Umbilical cord (tissue), 2 donors: ENCODE results near the gene APMAP. TPM values are rescaled to one million over a fixed set of nuclear protein-coding genes. Genes with fewer than 3 reads are reported as not detected.
A peak's percentile ranks its signal among the peaks of the same experiment; 100 is the strongest.

Source experiments
- DNase-seq: peaks from one replicate; pipeline ENCODE4 v3.0.0-alpha.2; 2015; ENCODE audit warnings: low spot score
- total RNA-seq: library from RNA; depleted of rRNA; stranded (reverse); fragments of >200 nt; gene quantifications from one replicate; pipeline ENCODE4 v1.2.3, GENCODE V29; 2014; ENCODE audit warnings: low replicate concordance; ENCODE audit not compliant: insufficient read depth

APMAP gene
- total RNA-seq = 34.2 TPM

GRCh38 chr20:24992487-24993205, at the start of gene APMAP:
Gene APMAP (minus strand): TSS chr20:24992751. CDS start chr20:24992688, 63 bp downstream.
- peak; percentile 97 for DNase-seq

DNA sequence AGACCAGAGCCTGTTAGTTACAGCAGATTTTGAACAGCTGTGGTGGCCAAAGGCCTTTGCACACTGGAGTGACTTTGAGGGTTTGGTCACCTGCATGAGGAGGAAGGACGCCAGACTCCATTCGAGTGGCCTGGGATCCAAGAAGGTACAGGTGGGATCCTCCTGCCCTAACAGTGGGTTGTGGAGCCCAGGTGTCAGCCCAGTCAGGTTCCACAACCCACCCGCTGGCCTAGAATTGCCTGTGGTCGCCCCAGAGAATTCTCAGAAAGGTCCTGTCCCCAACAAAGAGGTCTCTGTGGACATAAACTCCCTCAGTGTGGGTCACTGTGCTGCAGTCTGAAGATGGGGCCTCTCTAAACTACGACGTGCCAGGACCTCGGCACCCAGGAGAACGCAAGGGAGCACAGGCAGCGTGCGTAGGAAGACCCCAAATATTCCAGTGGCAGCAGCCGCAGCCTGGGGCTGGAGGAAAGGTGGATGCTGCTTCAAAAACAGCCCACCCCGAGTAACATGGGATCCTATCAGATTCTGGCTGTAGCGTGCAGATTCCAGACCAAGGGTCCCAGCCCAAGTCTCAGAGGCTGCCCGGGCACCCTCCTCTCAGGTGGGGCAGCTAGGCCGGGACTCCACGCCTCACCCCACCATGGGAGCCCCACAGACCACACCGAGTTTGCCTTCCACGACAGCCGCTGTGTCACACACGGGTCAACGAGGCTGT, 49.4 kb upstream of the APMAP start:
- no peak for DNase-seq

GRCh38 chr20:25040438-25040831, 47.9 kb upstream of the APMAP start:
- peak; percentile 95 for DNase-seq

DNA sequence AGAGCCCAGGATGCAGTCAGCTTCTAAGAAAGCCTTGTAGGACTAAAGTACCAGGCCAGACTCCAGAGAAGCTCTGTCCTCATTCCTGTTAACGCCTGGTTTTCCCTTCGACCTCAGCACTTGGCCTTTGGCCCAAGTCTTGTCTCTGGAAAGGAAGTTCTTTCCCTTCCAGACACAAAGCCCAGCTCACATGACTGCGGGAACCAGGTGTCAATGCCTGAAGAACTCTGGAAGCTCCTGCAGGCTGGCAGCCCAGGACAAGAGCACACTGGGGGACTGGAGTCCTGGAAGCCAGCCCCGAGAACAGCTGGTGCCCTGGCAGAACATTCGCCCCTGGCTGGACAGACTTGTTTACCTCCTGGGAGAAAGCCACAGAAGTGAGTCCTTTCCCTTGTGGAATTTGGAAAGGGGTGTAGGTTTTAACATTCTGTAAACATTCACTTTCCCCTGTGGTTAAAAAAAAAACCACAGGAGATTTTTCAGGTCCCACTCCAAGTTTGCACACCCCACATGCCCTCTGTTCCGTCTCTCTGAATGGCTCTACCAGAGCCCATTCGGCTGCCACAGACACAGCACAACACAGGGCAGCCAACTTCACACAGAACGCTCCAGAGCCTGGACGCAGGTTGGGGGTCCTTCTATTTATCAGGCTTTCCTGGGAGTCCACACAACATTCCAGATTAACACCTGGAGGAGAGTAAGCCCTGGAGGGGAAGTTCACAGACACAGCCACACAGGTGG, 47.3 kb upstream of the APMAP start:
- peak; percentile 91 for DNase-seq

- DNase-seq = no peak
Observed at GRCh38 chr20:25038591-25039015, 46.1 kb upstream of the APMAP start.

- no peak for DNase-seq
Observed at GRCh38 chr20:25038103-25038410, 45.5 kb upstream of the APMAP start.

DNA sequence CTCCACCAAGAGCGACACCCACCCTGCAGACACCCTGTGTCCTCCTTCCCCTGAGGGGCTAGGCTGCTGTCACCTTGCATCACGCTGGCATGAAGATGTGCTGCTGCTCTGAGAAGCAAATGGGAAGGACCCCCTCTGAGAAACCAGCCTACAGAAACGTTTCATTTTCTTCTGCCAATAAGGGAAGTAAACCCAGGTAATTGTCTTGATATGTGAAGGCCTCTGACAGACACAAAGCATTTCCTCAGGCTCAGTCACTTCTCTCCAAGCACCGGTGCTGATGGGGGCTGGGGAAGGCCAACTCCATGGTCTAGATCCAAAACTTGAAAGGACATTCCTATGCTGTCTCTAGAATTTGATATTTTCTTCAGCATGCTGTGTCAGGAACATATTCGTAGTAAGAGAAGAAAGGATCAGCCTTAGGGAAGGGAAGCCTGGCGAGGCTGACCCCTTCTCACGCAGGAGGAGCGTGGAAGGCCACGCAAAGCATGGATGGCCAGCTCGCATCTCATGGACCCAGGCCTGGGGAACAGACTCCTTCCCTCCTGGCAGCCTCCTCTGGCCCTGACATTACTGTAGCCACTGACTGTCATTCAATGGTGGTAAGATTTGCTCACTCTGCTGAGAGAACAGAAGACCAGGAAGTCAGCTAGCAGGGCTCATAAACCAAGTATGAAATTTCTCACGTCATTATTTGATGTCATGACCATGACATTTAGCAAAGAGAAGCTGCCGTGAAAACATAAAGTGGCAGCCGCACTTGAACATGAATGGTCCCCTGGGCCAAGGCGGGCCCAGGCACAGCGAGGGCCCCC, 44.9 kb upstream of the APMAP start:
- DNase-seq = no peak

DNA sequence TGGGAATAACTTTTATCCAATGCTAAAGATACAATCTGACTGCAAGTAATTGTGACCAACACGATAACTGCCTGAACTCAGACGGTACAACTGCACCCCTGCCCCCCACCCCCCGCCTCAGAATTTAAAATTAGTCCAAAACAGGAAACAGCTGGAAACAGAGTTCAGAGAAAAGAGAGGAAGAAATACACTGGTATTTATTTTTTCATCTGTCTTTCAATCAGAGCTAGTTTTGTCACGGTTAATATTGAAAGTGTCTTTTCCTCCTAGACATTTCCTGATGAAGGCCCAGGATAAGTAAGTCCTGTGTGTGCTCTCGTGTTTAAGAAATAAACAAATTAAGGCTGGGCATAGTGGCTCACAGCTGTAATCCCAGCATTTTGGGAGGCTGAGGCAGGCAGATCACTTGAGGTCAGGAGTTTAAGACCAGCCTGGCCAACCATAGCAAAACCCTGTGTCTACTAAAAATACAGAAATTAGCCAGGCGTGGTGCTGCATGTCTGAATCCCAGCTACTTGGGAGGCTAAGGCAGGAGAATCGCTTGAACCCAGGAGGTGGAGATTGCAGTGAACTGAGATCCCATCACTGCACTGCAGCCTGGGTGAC, 43.9 kb upstream of the APMAP start:
- DNase-seq = no peak

- DNase-seq = no peak
Observed at GRCh38 chr20:25035921-25036320, 43.4 kb upstream of the APMAP start.

DNA sequence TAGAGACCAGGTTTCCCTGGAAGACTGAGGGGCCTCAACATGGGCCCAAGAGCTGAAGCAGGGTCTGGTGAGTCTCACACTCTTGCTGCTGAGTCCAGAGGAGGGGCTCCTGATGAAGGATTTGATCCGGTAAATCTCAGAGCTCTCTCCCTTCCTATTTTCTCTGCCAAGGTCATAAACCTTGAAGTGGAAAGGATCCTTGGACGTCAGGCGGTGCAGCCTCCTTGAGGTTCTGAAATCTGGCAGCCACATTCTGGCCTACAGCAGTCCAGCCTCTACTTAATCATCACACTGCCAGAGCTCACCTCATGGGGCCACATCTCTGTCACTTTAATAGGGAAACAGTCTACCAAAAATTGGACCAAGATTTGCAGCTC, 41.4 kb upstream of the APMAP start:
- DNase-seq = peak; percentile 89

GRCh38 chr20:25033265-25033923, 40.8 kb upstream of the APMAP start:
- peak; percentile 72 for DNase-seq

- DNase-seq = peak; percentile 74
Observed at GRCh38 chr20:25032478-25033264, 40.1 kb upstream of the APMAP start.

DNA sequence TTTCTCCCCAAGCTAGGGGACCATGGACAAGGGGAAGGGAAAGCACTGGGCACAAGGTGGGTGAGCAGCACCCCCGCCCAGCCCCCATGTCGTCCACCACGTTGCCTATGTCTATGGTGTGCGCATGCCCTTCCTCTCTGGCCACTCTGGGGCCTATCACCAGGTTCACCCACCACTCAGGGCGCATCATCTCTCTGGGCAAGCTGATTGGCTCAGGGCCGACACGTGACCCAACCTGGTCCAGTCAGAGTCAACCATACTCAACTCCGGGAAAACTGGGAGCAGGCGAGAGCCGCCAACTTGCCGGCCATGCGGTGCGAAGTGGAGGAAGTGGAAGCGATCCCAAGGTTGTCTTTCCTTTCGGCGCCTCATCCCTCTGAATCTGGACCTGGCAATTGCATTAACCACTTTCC, 39.5 kb upstream of the APMAP start:
- DNase-seq = no peak

DNA sequence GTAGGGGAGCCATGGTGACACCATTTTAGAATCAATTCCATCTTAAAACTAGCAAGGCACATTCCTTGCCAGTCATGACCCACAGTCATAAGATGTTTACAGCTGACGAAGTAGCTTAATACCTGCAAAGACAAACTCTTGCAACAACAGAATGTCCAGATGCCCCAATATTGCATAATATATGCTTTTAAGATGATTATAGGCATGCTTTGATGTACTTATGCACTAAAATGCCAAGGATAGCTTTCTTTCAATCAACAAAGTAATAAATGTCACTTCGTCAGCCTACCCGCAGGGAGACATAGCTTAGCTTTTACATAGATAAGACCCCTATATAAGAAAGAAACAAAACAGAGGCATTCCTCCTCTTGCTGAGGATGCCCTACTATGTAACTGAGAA, 38.7 kb upstream of the APMAP start:
- DNase-seq = peak; percentile 88

DNA sequence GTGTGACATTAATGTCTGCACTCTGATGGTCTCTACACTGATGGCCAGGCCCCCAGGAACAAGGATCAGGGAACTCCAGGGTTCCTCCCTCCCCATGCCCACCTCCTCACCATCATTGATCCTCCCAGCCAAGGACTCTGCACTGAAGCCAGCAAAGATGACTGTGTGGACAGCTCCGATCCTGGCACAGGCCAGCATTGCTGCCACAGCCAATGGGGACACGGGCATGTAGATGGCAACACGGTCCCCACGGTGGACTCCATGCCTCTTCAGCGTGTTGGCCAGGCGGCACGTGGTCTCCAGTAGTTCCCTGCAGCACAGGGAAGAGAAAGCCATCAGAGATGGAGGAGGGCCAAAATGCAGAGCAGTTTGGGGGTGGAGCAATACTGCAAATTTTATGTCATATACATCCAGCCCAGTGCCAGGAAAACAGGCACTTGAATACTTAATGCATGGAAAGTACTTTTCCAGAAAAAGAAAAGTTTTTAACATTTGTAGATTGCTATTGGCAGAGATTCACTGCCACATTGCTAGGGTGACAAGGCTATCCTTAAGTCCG, 38.2 kb upstream of the APMAP start:
- DNase-seq = no peak

- no peak for DNase-seq
Observed at GRCh38 chr20:25030007-25030648, 37.6 kb upstream of the APMAP start.

DNA sequence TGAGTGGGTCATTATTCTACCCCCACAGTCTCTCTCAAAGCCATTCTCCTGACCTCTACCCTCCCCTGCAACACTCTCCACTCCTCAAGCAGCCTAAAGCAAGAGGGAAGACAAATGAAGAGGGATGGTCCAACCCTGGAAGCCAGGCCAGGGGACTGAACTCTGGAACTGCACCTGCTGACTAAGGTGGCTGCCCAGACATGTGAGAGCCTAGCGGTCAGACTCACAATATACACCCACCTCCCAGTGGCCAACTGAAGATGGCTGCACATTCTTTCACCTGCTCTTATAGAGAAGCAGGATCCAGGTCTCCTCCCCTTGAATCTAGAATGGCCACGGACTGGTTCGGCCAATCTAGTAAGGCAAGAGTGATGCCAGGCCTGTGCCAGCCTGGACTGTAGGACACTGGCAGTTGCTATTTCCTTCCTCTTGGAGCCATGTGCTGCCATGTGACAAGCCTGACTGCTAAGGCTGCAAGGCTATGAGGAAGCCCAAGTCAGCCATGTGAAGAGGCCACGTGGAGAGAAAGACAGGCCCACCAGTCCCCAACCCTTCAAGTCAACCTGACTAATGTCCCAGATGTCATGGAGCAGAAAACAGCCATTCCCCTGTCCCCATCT, 33.5 kb upstream of the APMAP start:
- DNase-seq = no peak

DNA sequence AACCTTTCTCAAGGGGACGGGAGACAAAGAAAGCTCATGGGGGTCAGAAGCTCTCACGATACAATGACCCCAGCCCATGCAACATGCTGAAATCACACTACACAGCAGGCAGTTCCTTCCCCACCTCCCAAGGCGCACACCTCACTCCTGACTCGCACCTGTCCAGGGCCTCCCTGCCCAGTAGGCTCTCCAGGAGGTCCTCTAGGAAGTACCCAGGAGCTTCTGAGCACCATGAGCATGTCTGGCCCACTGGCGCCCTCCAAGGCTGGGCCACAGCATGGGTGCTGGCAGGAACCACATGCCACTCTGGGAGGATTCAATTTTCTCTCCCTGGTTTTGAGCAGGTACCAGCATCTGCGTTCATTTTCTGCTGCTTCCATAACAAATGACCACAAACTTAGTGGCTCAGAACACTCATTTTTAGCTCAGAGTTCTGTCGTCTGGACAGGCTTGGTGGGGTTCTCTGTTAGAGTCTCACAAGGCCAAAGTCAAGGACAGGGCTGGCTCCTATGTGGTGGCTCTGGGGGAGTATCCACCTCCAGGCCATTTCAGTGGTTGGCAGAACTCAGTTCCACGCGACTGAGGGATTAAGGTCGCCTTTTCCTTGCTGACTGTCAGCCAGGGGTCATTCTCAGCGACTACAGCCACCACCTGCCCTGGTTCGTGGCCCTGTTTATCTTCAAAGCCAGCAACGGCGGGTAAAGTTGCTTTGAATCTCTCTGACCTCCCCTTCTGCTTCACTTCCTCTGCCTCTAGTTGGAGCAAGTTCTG, 32.7 kb upstream of the APMAP start:
- DNase-seq = no peak
